Common myeloid progenitor, CD34-positive (primary cell): ENCODE data around the gene CD46.

ENCODE experiments used
- CTCF ChIA-PET: fragments of 350-600 bp; sonication (Branson Sonifier 250); formaldehyde crosslinking; loops from one replicate; lab custom pipeline; 2021; ENCODE audit warnings: antibody characterized with exemption; lab: Charles Lee
- POLR2A ChIA-PET: fragments of 350-600 bp; sonication (Branson Sonifier 250); formaldehyde crosslinking; loops from one replicate; lab custom pipeline; 2021; ENCODE audit warnings: antibody characterized with exemption; lab: Charles Lee
- DNase-seq, 3 donors: peaks; one replicate each; pipeline versions ENCODE4 v3.0.0 to v3.0.0-alpha.2; 2013
- H3K27ac ChIP-seq, 2 experiments: 1 replicate in 1 of 2; 2 replicates in 1 of 2; pipeline ENCODE4 v1.7.0; 2013; ENCODE audit warnings: inconsistent platforms in 2 of 2, low read length in 2 of 2, mild to moderate bottlenecking in 2 of 2, low read depth in 1 of 2, moderate library complexity in 1 of 2; ENCODE audit not compliant: severe bottlenecking in 2 of 2, insufficient read depth in 1 of 2, poor library complexity in 1 of 2
- H3K27me3 ChIP-seq, 5 experiments: replicated peaks in 2 of 5; 1 replicate in 3 of 5; 2 replicates in 2 of 5; pipeline versions ENCODE4 v1.6.1 to v1.7.0; 2013; ENCODE audit warnings: low read length in 4 of 5, mild to moderate bottlenecking in 2 of 5, moderate library complexity in 2 of 5, inconsistent platforms in 1 of 5; ENCODE audit not compliant: insufficient read depth in 5 of 5, control insufficient read depth in 4 of 5
- H3K36me3 ChIP-seq, 4 experiments: 1 replicate in 2 of 4; 2 replicates in 2 of 4; pipeline versions ENCODE4 v1.6.1 to v1.7.0; 2013; ENCODE audit warnings: low read length in 3 of 4, control low read depth in 1 of 4, mild to moderate bottlenecking in 1 of 4; ENCODE audit not compliant: control insufficient read depth in 4 of 4, insufficient read depth in 4 of 4
- H3K4me1 ChIP-seq, 4 experiments: 1 replicate in 3 of 4; 2 replicates in 1 of 4; pipeline versions ENCODE4 v1.6.1 to v1.7.1; 2013; ENCODE audit warnings: low read length in 3 of 4, mild to moderate bottlenecking in 3 of 4, control low read depth in 1 of 4, inconsistent platforms in 1 of 4, moderate library complexity in 1 of 4; ENCODE audit not compliant: control insufficient read depth in 4 of 4, insufficient read depth in 4 of 4; ENCODE audit errors: control extremely low read depth in 1 of 4
- H3K4me3 ChIP-seq, 7 experiments: 1 replicate in 4 of 7; 2 replicates in 3 of 7; pipeline versions ENCODE4 v1.5.1 to v1.7.0; 2013; ENCODE audit warnings: mild to moderate bottlenecking in 7 of 7, low read length in 6 of 7, moderate library complexity in 6 of 7, inconsistent platforms in 2 of 7, low read depth in 2 of 7, control low read depth in 1 of 7; ENCODE audit not compliant: insufficient read depth in 4 of 7, control insufficient read depth in 1 of 7; ENCODE audit errors: extremely low read depth in 1 of 7
- H3K9me3 ChIP-seq, 5 experiments: 1 replicate in 4 of 5; 2 replicates in 1 of 5; pipeline versions ENCODE4 v1.6.1 to v1.7.1; 2013; ENCODE audit warnings: low read length in 4 of 5, mild to moderate bottlenecking in 2 of 5, inconsistent platforms in 1 of 5, low read depth in 1 of 5, moderate library complexity in 1 of 5; ENCODE audit not compliant: control insufficient read depth in 4 of 5, insufficient read depth in 2 of 5; ENCODE audit errors: control extremely low read depth in 1 of 5
- WGBS: methylation state at CpG from one replicate; pipeline ENCODE4 v1.1.5; 2013; ENCODE audit not compliant: insufficient coverage; 5-methylcytosine and 5-hydroxymethylcytosine counted together

The CD46 gene

DNA sequence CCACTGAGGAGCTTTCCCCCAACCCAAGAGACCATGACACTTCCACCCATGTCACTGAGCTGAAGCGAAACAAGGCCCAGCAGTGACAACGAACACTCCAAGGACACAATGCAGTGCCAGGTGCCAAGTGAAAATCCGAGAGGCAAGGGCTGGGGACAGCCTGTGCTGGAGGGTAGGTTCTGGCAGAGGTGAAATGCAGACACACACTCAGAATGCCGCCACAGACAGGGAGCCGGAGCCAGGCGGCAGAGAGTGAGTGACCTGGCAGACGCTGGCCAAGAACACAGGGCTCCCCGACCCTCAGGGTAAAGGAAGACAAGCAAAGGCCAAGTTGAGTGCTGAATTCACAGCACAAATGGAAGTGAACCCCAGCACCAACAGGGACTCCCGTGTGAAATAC lies 78.9 kb downstream of the CD46 start:
- POLR2A ChIA-PET: interaction anchor here (0.9 to 1.2 kb wide), 2 partner anchors 33 to 36 kb away, joined by 3 read pairs; no protein-coding TSS in a partner anchor
- CTCF ChIA-PET: interaction anchor here (1.2 to 35.8 kb wide), 10 partner anchors 32 to 167 kb away, joined by 3 to 1057 read pairs (median 11); no protein-coding TSS in a partner anchor
- Histone ChIP-seq H3K4me1 (peaks cover 40 to 84% (median 76%) of the 10 kb centered on the region in 4 experiments), H3K9me3 (no peaks in the 10 kb centered on the region), H3K27me3 (no peaks in the 10 kb centered on the region), H3K27ac (no peak overlapping the region), H3K4me3 (no peak overlapping the region), H3K36me3 (peaks cover 0 to 28% (median 3%) of the 10 kb centered on the region in 4 experiments)
- no peak for DNase-seq
- WGBS: 88% methylated on average over 9 of the region's 9 CpGs

DNA sequence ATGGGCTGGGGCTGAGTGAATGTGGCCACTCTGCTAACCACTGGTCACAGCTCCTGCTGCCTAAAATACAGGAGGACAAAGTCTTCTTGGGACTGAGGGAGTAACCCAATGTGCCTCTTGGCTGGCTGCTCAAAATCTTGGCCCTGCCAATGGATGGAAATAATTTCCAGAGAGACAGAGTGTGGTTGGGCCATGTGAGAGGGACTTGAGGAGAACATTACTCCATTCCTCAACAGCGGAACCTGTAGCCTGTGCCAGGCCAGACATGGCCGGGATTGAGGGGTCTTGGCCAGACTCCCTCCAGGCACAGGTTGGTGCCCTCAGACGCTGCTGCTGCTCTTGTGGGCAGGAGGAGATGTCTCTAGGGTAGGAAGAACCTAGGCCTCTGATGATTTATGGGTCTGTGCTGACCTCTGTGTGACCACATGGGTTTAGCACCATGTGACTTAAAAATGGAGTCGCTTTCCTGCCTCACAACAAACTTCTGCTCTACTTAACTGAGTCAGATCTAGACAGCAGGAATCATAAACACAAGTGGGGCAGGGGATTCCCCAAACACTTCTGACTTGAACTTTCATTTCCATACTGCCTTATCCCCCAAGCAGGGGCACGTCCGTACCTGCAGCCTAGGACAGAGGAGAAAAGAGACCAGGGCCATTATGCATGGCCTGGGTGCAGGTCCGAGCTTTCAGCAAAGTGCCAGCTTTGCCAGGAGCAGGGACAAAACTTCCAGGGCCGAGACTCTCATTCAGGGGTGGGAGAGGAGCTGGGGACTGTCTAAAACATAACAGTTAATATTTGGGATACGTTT lies 79.9 kb downstream of the CD46 start:
- H3K4me3 ChIP-seq: peak overlapping the region in 2 of 7 experiments; percentile 31 to 61
- CTCF ChIA-PET: interaction anchor here (1.2 to 35.8 kb wide), 11 partner anchors 10 to 166 kb away, joined by 3 to 1057 read pairs (median 9); no protein-coding TSS in a partner anchor
- peak in 2 of 3 donors; percentile 66 to 72 for DNase-seq
- H3K27me3 ChIP-seq: no peaks in the 10 kb centered on the region
- POLR2A ChIA-PET: interaction anchor here (1.2 kb wide), 1 partner anchor 35 kb away, joined by 3 read pairs; no protein-coding TSS in a partner anchor
- peaks cover 2 to 38% (median 3%) of the 10 kb centered on the region in 4 experiments for H3K36me3 ChIP-seq
- peak overlapping the region in 1 of 2 experiments; percentile 27 for H3K27ac ChIP-seq
- no peaks in the 10 kb centered on the region for H3K9me3 ChIP-seq
- WGBS: 51% methylated on average over 5 of the region's 9 CpGs
- peaks cover 34 to 75% (median 69%) of the 10 kb centered on the region in 4 experiments for H3K4me1 ChIP-seq

DNA sequence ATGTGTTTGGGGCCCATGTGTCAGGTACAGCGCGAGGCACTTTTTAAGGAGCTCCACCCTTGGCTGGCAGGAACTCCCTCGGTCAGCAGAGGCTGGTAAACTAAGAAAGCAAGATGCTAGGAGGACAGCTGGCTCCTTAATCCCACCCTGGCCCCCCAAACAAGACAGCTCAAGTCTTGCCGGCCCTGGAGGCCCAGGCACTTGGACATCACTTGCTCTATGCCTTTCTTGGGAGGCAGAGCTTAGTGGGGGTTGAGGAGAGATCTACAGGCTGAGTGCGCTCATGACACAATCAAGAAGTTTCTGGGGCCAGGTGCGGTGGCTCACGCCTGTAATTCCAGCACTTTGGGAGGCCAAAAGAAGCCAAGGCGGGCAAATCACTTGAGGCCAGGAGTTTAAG lies 80.9 kb downstream of the CD46 start:
- H3K36me3 ChIP-seq: peaks cover 2 to 42% (median 3%) of the 10 kb centered on the region in 4 experiments
- DNase-seq: no peak
- peak overlapping the region in 1 of 2 experiments; percentile 27 for H3K27ac ChIP-seq

DNA sequence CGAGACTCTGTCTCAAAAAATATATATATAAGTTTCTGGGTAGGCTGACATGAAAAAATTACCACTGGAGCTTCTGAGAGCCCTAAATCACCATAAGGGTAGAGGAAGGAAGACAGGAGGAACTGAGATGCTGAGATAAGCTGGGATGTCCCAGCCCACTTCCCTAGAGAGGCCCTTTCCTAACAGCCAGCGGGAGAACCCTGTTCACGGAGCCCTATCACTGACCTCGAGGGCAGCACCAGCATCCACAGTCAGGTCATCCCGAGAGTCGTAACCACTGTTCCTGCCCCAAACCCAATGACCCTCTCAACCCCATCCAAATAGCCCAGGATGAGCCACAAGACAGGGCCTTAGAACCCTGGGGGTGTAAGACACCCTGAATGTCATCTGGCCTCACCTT lies 81.5 kb downstream of the CD46 start:
- H3K27ac ChIP-seq: peak overlapping the region in 1 of 2 experiments; percentile 27
- 10% methylated on average over 5 of the region's 6 CpGs for WGBS
- peak in 1 of 3 donors; percentile 42 for DNase-seq
- H3K4me1 ChIP-seq: peaks cover 20 to 67% (median 56%) of the 10 kb centered on the region in 4 experiments
- peak overlapping the region in 2 of 7 experiments; percentile 1 to 21 for H3K4me3 ChIP-seq
- no peaks in the 10 kb centered on the region for H3K27me3 ChIP-seq
- CTCF ChIA-PET: interaction anchor here (1.0 to 35.8 kb wide), 7 partner anchors 9 to 130 kb away, joined by 3 to 1057 read pairs (median 9); no protein-coding TSS in a partner anchor
- H3K9me3 ChIP-seq: no peaks in the 10 kb centered on the region
- POLR2A ChIA-PET: interaction anchor here (0.6 to 0.9 kb wide), 2 partner anchors 23 to 64 kb away, joined by 3 read pairs; no protein-coding TSS in a partner anchor
- H3K36me3 ChIP-seq: peaks cover 2 to 45% (median 3%) of the 10 kb centered on the region in 4 experiments

More for the DNA sequence above, 80.9 kb downstream of the CD46 start:
- ChIA-PET POLR2A (interaction anchor here (0.6 to 0.9 kb wide), 2 partner anchors 22 to 65 kb away, joined by 3 read pairs; no protein-coding TSS in a partner anchor), CTCF (interaction anchor here (0.6 to 35.8 kb wide), 8 partner anchors 9 to 132 kb away, joined by 3 to 1057 read pairs (median 8); no protein-coding TSS in a partner anchor)
- no peaks in the 10 kb centered on the region for H3K9me3 ChIP-seq
- 97% methylated on average over 7 of the region's 8 CpGs for WGBS
- H3K4me3 ChIP-seq: no peak overlapping the region
- H3K4me1 ChIP-seq: peaks cover 26 to 72% (median 62%) of the 10 kb centered on the region in 4 experiments
- H3K27me3 ChIP-seq: no peaks in the 10 kb centered on the region

DNA sequence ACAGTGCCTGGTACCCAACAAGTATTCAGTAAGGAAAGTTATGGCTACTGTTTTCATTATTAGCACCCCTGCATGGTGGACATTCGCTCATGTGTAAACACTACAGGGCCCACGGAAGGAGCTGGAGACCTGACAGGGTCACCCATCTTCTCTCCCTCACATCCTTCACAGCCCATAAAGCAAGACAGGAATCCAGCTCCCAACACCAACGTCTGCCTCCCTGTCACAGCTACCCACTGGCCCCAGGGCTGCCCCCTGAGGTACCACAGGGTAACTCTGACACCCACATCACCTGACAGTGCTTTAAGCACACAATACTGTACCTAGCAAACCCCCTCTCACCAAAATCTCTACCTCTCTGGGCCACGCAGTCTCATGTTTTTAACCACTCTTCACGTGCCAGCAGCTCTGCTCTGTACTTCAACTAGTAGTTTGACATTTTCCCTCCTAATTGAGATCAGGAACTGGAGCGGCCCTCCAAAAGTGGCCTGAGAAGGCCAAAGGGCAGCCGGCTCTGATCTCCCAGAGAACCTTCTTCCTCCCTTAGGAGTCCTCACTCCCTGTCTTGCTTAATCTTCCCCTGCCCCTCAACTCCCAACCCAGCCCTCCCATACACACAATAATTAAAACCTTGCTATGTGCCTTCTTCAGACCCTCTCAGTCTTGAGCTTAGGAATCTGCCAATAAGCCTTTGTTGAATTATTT lies 82.3 kb downstream of the CD46 start:
- ChIA-PET POLR2A (interaction anchor here (0.6 to 0.9 kb wide), 2 partner anchors 11 to 77 kb away, joined by 3 to 4 read pairs; partner anchors contain the start of gene CD34), CTCF (interaction anchor here (0.9 to 35.8 kb wide), 7 partner anchors 8 to 129 kb away, joined by 3 to 1057 read pairs (median 9); no protein-coding TSS in a partner anchor)
- 85% methylated on average over 6 of the region's 7 CpGs for WGBS
- H3K36me3 ChIP-seq: peaks cover 2 to 50% (median 3%) of the 10 kb centered on the region in 4 experiments
- H3K27ac ChIP-seq: no peak overlapping the region
- no peak overlapping the region for H3K4me3 ChIP-seq
- DNase-seq: no peak
- H3K27me3 ChIP-seq: no peaks in the 10 kb centered on the region
- peaks cover 18 to 62% (median 51%) of the 10 kb centered on the region in 4 experiments for H3K4me1 ChIP-seq
- no peaks in the 10 kb centered on the region for H3K9me3 ChIP-seq

DNA sequence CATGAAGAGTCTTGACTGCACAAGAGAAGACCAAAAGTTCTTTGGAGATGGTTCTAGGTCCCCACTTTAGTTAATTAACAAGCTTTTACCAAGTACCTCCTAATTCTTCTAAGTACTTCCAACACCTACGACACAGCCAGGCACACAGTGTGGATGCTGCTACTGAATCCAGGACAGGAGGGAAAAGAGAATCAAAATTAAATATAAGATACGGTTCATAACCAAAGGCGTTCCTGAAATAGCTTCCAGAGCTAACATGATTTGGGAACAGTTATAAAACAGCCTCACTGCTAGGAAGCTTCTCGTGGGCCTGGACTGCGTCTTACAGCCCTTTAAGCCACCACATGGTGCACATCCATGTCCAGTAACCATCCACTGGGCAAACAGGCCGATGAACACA lies 84.1 kb downstream of the CD46 start:
- H3K36me3 ChIP-seq: peaks cover 2 to 63% (median 3%) of the 10 kb centered on the region in 4 experiments
- 98% methylated on average over 6 of the region's 6 CpGs for WGBS
- no peak overlapping the region for H3K27ac ChIP-seq
- POLR2A ChIA-PET: no interaction called here
- CTCF ChIA-PET: interaction anchor here (1.2 to 35.8 kb wide), 2 partner anchors 27 to 90 kb away, joined by 4 to 1057 read pairs; no protein-coding TSS in a partner anchor
- no peaks in the 10 kb centered on the region for H3K27me3 ChIP-seq
- H3K4me3 ChIP-seq: no peak overlapping the region
- peaks cover 18 to 55% (median 39%) of the 10 kb centered on the region in 4 experiments for H3K4me1 ChIP-seq
- no peak for DNase-seq
- H3K9me3 ChIP-seq: no peaks in the 10 kb centered on the region
